ENCODE results near the gene NGEF. TPM values are rescaled to one million over a fixed set of nuclear protein-coding genes. Genes with fewer than 3 reads are reported as not detected.
A peak's percentile ranks its signal among the peaks of the same experiment; 100 is the strongest.

The NGEF gene
- total RNA-seq, 8 experiments from 2014 or later, result 5.3 to 47.0 (median 8.4) TPM

GRCh38 chr2:232957657-232958090 is 55.4 kb downstream of the NGEF start:
- no peak overlapping the region for H3K4me3 ChIP-seq
- in situ Hi-C loops (cut with MboI; ENCODE audit: low pct_unique_long_range_greater_than_20kb in 2 of 9, low sequenced_read_pairs in 9 of 9, unreplicated experiment in 9 of 9), result no loop called here
- H3K27ac ChIP-seq, result no peak overlapping the region
- no peak for ATAC-seq (replicated peaks in 6 of 8)
- no peaks in the 10 kb centered on the region for H3K4me1 ChIP-seq (replicated peaks in 1 of 2)
- 50 to 92% (median 91%) methylated on average over 1 to 3 of the region's 3 CpGs; no CpG with 5 or more reads in 5 of the 10 experiments for WGBS, 10 experiments

DNA sequence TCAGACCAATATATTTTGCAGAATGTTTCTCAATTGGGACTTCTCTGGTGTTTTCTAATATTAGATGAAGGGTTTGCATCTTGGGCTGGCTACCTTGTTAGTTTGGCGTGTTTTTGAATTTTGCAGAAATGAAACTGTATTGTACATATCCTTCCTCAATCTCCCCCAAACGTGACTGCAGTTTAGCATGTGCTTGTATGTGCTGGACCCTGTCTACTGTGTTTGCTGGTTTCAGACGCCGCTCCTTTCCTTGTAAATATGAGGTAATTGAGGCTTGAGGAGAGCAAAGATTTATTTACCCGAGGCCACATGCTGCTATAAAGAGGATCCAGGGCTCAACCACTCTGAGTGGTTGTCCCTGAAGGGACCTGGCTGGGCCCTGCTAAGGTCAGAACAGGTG is 57.2 kb downstream of the NGEF start:
- ATAC-seq (replicated peaks in 6 of 8), result no peak
- peaks cover 0 to 7% of the 10 kb centered on the region in 2 donors for H3K4me1 ChIP-seq (replicated peaks in 1 of 2)
- 40 to 100% (median 81%) methylated on average over 1 to 5 of the region's 5 CpGs; no CpG with 5 or more reads in 2 of the 10 experiments for WGBS, 10 experiments
- H3K4me3 ChIP-seq, result no peak overlapping the region
- in situ Hi-C loops (cut with MboI; ENCODE audit: low pct_unique_long_range_greater_than_20kb in 2 of 9, low sequenced_read_pairs in 9 of 9, unreplicated experiment in 9 of 9), result no loop called here
- H3K27ac ChIP-seq, result no peak overlapping the region

GRCh38 chr2:232954691-232955090 is 58.4 kb downstream of the NGEF start:
- Histone ChIP-seq H3K27ac (no peak overlapping the region), H3K4me3 (no peak overlapping the region), H3K4me1 (replicated peaks in 1 of 2) (peaks cover 0 to 7% of the 10 kb centered on the region in 2 donors)
- no peak for ATAC-seq (replicated peaks in 6 of 8)
- 79 to 96% (median 89%) methylated on average over 1 to 10 of the region's 10 CpGs; no CpG with 5 or more reads in 2 of the 10 experiments for WGBS, 10 experiments
- in situ Hi-C loops (cut with MboI; ENCODE audit: low pct_unique_long_range_greater_than_20kb in 2 of 9, low sequenced_read_pairs in 9 of 9, unreplicated experiment in 9 of 9), result no loop called here

- Histone ChIP-seq H3K4me1 (replicated peaks in 1 of 2) (peaks cover 0 to 7% of the 10 kb centered on the region in 2 donors), H3K4me3 (no peak overlapping the region), H3K27ac (no peak overlapping the region)
- in situ Hi-C loops (cut with MboI; ENCODE audit: low pct_unique_long_range_greater_than_20kb in 2 of 9, low sequenced_read_pairs in 9 of 9, unreplicated experiment in 9 of 9), result no loop called here
- peak in 7 of 8 experiments; percentile 14 to 77 (median 26) for ATAC-seq (replicated peaks in 6 of 8)
- 29 to 100% (median 51%) methylated on average over 1 to 5 of the region's 7 CpGs; no CpG with 5 or more reads in 1 of the 10 experiments for WGBS, 10 experiments
Observed at GRCh38 chr2:232951891-232952290, 61.2 kb downstream of the NGEF start.

DNA sequence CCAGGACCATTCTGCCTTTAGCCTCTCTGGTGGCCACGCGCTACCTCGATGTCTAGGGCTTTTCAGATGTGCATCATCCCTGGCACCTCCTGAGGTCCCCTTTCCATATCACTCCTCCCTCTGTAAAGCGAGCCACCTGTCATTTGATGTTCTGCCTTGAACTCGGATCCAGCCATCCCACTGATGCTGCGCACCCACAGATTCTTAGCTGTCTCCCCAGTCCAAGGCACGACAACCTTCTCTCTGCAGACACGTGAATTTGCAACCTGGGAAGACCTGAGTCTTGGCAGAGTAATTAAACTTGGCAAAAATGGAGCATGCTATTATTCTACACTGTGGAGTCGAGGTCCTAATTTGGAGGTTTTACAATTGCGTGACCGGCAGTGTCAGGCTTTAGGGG is 61.9 kb downstream of the NGEF start:
- WGBS, 10 experiments, result 80 to 100% (median 90%) methylated on average over 1 to 11 of the region's 11 CpGs; no CpG with 5 or more reads in 4 of the 10 experiments
- in situ Hi-C loops (cut with MboI; ENCODE audit: low pct_unique_long_range_greater_than_20kb in 2 of 9, low sequenced_read_pairs in 9 of 9, unreplicated experiment in 9 of 9), result no loop called here
- Histone ChIP-seq H3K4me3 (no peak overlapping the region), H3K4me1 (replicated peaks in 1 of 2) (peaks cover 0 to 7% of the 10 kb centered on the region in 2 donors), H3K27ac (no peak overlapping the region)
- ATAC-seq (replicated peaks in 6 of 8), result no peak

GRCh38 chr2:232950751-232951150 is 62.3 kb downstream of the NGEF start:
- 10 to 100% (median 84%) methylated on average over 2 to 7 of the region's 8 CpGs; no CpG with 5 or more reads in 4 of the 10 experiments for WGBS, 10 experiments
- in situ Hi-C loops (cut with MboI; ENCODE audit: low pct_unique_long_range_greater_than_20kb in 2 of 9, low sequenced_read_pairs in 9 of 9, unreplicated experiment in 9 of 9), result no loop called here
- H3K27ac ChIP-seq, result no peak overlapping the region
- no peak overlapping the region for H3K4me3 ChIP-seq
- peaks cover 0 to 7% of the 10 kb centered on the region in 2 donors for H3K4me1 ChIP-seq (replicated peaks in 1 of 2)
- peak in 4 of 8 experiments; percentile 48 to 85 (median 64) for ATAC-seq (replicated peaks in 6 of 8)

GRCh38 chr2:232949016-232949415 is 64.0 kb downstream of the NGEF start:
- ATAC-seq (replicated peaks in 6 of 8), result peak in 1 of 8 experiments; percentile 26
- Histone ChIP-seq H3K4me1 (replicated peaks in 1 of 2) (peaks cover 0 to 7% of the 10 kb centered on the region in 2 donors), H3K4me3 (no peak overlapping the region), H3K27ac (no peak overlapping the region)
- in situ Hi-C loops (cut with MboI; ENCODE audit: low pct_unique_long_range_greater_than_20kb in 2 of 9, low sequenced_read_pairs in 9 of 9, unreplicated experiment in 9 of 9), result no loop called here
- WGBS, 10 experiments, result 66 to 100% (median 82%) methylated on average over 1 to 4 of the region's 4 CpGs; no CpG with 5 or more reads in 2 of the 10 experiments

GRCh38 chr2:232942831-232943230 is 70.2 kb downstream of the NGEF start:
- WGBS, 10 experiments, result 33 to 90% (median 50%) methylated on average over 1 to 3 of the region's 3 CpGs; no CpG with 5 or more reads in 1 of the 10 experiments
- Histone ChIP-seq H3K27ac (no peak overlapping the region), H3K4me1 (replicated peaks in 1 of 2) (no peaks in the 10 kb centered on the region), H3K4me3 (no peak overlapping the region)
- no peak for ATAC-seq (replicated peaks in 6 of 8)
- in situ Hi-C loops (cut with MboI; ENCODE audit: low pct_unique_long_range_greater_than_20kb in 2 of 9, low sequenced_read_pairs in 9 of 9, unreplicated experiment in 9 of 9), result no loop called here

DNA sequence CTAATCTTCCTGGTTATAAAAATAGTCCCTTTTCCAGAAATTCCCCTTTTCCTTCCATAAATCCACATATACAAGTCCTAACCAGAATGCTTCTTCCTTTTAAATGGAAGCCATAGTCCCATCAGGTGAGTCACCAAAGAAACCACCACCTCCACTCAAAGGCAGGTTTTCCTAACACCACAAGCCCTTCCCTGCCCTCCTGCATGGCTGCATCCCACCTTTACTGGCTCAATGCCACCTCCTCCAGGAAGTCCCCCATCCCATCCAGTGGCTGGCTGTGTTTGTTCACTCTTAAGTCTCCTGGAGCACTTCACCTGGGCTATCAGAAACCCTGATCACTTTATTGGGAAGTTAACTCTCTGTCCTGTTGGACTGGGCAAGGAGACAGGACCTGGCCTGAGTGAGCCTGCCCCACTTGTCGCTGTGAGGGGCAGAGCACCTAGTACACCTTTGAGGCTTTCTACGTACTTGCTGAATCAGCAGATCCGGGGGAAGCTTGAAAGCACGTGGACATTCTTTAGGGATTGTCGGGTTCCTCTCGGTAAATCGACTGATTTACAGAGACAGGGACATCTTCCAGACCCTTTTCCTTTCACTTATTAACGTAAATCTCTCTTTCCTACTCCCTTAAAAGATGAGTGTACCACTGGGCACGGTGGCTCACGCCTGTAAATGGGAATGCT is 71.0 kb downstream of the NGEF start:
- peaks cover 0 to 6% of the 10 kb centered on the region in 2 donors for H3K4me1 ChIP-seq (replicated peaks in 1 of 2)
- H3K27ac ChIP-seq, result no peak overlapping the region
- 31 to 100% (median 90%) methylated on average over 1 to 8 of the region's 10 CpGs; no CpG with 5 or more reads in 3 of the 10 experiments for WGBS, 10 experiments
- no peak overlapping the region for H3K4me3 ChIP-seq
- in situ Hi-C loops (cut with MboI; ENCODE audit: low pct_unique_long_range_greater_than_20kb in 2 of 9, low sequenced_read_pairs in 9 of 9, unreplicated experiment in 9 of 9), result no loop called here
- ATAC-seq (replicated peaks in 6 of 8), result no peak

DNA sequence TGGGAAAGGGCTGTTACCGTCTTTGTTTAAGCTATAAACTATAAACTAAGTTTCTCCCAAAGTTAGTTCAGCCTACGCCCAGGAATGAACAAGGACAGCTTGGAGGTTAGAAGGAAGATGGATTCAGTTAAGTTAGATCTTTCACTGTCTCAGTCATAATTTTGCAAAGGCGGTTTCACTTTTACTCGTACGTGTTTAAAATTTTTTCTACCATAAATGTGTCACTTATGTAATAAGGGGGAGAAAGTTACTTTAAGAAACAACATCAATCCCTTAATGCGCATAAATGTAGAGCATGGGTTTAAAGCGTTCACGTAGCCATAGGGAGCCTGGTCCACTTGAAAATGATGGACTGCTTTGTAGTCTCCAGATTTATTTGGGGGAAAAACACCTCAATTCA is 71.7 kb downstream of the NGEF start:
- Histone ChIP-seq H3K4me1 (replicated peaks in 1 of 2) (peaks cover 0 to 6% of the 10 kb centered on the region in 2 donors), H3K4me3 (no peak overlapping the region), H3K27ac (no peak overlapping the region)
- ATAC-seq (replicated peaks in 6 of 8), result no peak
- 28 to 89% (median 62%) methylated on average over 3 to 7 of the region's 8 CpGs for WGBS, 10 experiments
- in situ Hi-C loops (cut with MboI; ENCODE audit: low pct_unique_long_range_greater_than_20kb in 2 of 9, low sequenced_read_pairs in 9 of 9, unreplicated experiment in 9 of 9), result no loop called here

DNA sequence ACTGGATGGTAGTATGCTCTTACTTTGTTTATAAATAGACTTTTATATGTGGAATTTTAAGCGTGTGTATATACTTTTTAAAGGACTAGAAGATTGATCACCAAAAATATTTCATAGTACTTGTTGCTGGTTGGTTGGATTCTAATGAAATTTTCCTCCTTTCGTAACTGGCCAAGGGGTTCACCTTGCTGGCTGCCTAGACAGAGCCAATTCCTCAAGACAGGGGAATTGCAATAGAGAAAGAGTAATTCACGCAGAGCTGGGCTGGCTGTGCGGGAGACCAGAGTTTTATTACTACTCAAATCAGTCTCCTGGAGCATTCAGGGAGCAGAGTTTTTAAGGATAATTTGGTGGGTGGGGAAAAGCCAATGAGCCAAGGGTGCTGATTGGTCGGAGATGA is 72.3 kb downstream of the NGEF start:
- WGBS, 10 experiments, result 61 to 100% (median 87%) methylated on average over 1 to 5 of the region's 5 CpGs
- ATAC-seq (replicated peaks in 6 of 8), result no peak
- in situ Hi-C loops (cut with MboI; ENCODE audit: low pct_unique_long_range_greater_than_20kb in 2 of 9, low sequenced_read_pairs in 9 of 9, unreplicated experiment in 9 of 9), result no loop called here
- peaks cover 0 to 6% of the 10 kb centered on the region in 2 donors for H3K4me1 ChIP-seq (replicated peaks in 1 of 2)
- no peak overlapping the region for H3K4me3 ChIP-seq
- no peak overlapping the region for H3K27ac ChIP-seq

GRCh38 chr2:232937278-232937906 is 75.7 kb downstream of the NGEF start:
- Histone ChIP-seq H3K4me1 (replicated peaks in 1 of 2) (peaks cover 0 to 6% of the 10 kb centered on the region in 2 donors), H3K27ac (no peak overlapping the region), H3K4me3 (no peak overlapping the region)
- in situ Hi-C loops (cut with MboI; ENCODE audit: low pct_unique_long_range_greater_than_20kb in 2 of 9, low sequenced_read_pairs in 9 of 9, unreplicated experiment in 9 of 9), result no loop called here
- 0 to 50% (median 34%) methylated on average over 1 to 3 of the region's 5 CpGs; no CpG with 5 or more reads in 4 of the 10 experiments for WGBS, 10 experiments
- peak; percentile 25 to 99 (median 97) for ATAC-seq (replicated peaks in 6 of 8)

DNA sequence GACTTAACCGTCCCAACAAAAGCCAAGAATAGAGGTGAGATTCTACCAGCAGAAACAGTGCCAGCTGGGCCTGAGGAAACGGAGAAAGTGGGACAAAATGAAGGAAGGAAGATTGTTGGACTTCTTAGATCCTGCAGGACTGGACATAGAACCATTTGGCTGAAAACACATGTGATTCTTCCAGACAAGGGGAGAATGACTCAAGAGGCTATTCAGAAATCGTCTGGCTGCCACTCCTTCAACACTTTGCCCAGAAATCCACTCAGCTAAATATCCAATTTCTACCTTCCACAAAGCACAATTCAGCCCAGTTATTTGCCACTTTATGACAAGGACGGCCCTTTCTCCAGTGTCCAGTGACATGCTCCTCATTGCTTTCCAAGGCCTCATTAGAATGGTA is 81.4 kb downstream of the NGEF start:
- Histone ChIP-seq H3K4me3 (no peak overlapping the region), H3K4me1 (replicated peaks in 1 of 2) (peaks cover 3 to 4% of the 10 kb centered on the region in 2 donors), H3K27ac (no peak overlapping the region)
- in situ Hi-C loops (cut with MboI; ENCODE audit: low pct_unique_long_range_greater_than_20kb in 2 of 9, low sequenced_read_pairs in 9 of 9, unreplicated experiment in 9 of 9), result no loop called here
- WGBS, 10 experiments, result 33 to 100% (median 66%) methylated on average over 1 to 4 of the region's 4 CpGs
- ATAC-seq (replicated peaks in 6 of 8), result peak in 1 of 8 experiments; percentile 11

Measured in motor neuron (in vitro differentiated cells).